Measurements from ENCODE around the gene SH3D19.
"Not testable (repeated sequence)": the region's sequence is repeated elsewhere in the genome, so short reads cannot be mapped to it uniquely, and the experiment has no call there.

SH3D19 gene

DNA sequence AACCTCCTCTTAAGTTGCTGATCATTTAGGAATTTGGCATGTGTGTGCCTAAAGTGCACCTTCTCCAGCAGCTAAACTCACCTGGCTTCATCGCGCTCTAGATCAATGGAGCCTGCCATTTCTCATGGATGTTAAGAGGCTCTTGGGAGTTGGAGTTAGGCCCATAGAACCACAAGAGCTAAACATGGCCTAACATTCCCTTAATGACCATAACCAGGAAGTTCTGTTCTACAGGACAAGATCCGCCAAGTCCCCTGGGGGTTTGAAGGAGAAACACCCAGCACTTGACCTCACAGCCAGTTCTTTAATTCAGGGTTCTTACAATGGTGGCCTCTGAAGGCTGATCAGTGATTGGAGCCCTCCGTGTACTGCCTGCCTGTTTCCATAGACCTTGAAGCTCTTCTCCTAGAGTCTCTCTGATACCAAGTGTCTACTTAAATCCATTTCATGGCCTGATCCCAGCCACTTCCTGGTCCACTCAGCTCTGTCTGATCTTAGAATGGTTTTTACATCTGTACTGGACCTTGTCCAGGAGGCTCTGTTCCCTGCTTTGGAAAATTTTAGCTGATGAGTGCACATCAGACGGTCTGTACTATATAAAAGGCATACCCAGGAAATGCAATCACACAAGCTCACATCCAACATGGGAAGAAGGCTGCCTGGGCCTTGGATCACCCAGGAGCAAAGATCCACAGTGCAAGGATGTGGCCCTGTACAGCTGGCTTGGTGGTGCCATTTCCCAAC lies 180.9 kb downstream of the SH3D19 start:
- TF ChIP-seq, protein P1, sequence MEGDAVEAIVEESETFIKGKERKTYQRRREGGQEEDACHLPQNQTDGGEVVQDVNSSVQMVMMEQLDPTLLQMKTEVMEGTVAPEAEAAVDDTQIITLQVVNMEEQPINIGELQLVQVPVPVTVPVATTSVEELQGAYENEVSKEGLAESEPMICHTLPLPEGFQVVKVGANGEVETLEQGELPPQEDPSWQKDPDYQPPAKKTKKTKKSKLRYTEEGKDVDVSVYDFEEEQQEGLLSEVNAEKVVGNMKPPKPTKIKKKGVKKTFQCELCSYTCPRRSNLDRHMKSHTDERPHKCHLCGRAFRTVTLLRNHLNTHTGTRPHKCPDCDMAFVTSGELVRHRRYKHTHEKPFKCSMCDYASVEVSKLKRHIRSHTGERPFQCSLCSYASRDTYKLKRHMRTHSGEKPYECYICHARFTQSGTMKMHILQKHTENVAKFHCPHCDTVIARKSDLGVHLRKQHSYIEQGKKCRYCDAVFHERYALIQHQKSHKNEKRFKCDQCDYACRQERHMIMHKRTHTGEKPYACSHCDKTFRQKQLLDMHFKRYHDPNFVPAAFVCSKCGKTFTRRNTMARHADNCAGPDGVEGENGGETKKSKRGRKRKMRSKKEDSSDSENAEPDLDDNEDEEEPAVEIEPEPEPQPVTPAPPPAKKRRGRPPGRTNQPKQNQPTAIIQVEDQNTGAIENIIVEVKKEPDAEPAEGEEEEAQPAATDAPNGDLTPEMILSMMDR (conservative IDR thresholded peaks at IDR 0.05), result no peak
- no peak for TF ChIP-seq ZFX (IDR thresholded peaks at IDR 0.05)
- no peak overlapping the region for H3K27ac ChIP-seq

DNA sequence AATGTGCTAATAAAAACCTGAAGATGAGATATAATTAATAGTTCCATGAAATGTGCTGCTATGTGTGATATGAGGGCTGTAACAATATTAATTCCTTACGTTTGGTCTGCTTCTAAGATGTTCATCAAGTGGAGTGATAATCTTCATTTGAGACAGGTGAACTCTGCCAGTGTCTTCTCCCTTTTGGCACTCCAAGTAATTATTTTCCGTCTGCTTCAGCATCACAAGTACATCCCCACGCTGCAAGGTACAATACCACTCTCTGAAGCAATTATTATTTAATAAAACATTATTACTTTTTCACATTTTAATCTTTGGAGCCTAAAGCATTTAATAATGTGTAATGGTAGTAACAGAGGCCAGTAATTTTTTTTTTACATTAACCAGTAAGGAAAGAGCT lies 181.6 kb downstream of the SH3D19 start:
- no peak for TF ChIP-seq ZFX (IDR thresholded peaks at IDR 0.05)
- TF ChIP-seq, protein P1 (conservative IDR thresholded peaks at IDR 0.05), result no peak
- H3K27ac ChIP-seq, result no peak overlapping the region

DNA sequence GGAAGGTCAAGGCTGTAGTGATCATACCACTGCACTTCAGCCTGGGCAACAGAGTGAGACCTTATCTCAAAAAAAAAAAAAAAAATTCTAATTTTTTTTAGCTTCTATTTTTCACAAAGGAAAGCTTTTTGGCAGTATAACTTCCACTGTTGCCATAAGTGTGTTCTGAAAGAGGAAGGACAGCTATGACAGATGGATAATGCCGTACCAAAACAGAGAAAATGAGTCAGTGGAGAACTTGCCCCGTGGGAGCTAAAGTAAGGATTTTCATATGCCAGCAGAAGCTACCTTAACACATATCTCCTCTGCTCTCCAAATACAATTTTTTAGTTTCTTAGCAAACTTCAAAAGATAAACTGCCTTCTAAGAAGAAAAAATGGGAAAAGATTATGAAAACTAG lies 182.2 kb downstream of the SH3D19 start:
- TF ChIP-seq ZFX (IDR thresholded peaks at IDR 0.05), result no peak
- TF ChIP-seq, protein P1 (conservative IDR thresholded peaks at IDR 0.05), result no peak
- no peak overlapping the region for H3K27ac ChIP-seq

DNA sequence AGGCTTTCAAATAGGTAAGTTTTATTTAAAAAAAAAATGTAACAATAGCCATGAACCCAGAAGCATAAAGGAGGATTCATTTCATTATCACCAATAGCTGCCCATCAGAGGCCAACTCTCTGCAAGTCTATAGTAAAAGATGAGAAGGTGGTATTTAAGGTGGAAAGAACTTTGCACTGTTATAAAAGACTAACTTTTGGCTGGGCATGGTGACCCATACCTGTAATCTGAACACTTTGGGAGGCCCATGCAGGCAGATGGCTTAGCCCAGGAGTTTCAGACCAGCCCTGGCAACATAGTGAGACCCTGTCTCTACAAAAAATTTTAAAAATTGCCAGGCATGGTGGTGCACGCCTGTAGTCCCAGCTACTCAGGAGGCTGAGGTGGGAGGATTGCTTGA lies 182.6 kb downstream of the SH3D19 start:
- TF ChIP-seq, protein P1 (conservative IDR thresholded peaks at IDR 0.05), result no peak
- TF ChIP-seq ZFX (IDR thresholded peaks at IDR 0.05), result no peak
- H3K27ac ChIP-seq, result no peak overlapping the region

DNA sequence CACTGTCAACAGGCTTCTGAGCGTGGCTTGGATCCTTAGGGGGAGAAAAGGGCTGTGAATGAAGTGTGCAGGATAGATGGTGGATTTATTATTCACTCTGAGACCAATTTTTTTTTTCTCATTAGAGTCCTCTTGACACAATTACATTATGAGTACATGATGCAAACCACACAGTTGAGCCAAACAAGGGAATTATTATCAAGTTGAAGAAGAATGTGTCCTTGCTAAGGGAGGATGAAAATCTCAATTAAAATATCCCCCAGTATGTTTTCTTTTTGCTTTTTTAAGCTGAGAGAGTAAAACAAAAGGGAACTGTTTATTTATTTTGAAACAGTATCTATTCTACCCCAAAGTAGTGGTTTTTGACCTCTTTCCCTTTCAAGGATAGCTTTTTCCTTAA lies 185.6 kb downstream of the SH3D19 start:
- no peak for TF ChIP-seq ZFX (IDR thresholded peaks at IDR 0.05)
- TF ChIP-seq, protein P1 (conservative IDR thresholded peaks at IDR 0.05), result no peak
- H3K27ac ChIP-seq, result no peak overlapping the region

DNA sequence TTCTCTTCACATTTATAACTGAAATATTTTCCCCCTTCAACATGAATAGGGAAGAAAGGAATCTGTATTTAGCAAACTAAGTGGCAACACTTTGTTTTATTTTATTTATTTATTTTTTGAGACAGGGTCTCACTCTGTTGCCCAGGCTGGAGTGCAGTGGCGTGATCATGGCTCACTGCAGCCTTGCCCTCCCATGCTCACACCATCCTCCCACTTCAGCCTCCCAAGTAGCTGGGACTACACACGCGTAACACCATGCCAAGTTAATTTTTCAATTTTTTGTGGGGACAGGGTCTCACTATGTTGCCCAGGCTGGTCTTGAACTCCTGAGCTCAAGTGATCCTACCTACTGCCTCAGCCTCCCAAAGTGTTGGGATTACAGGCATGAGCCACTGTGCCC lies 189.4 kb downstream of the SH3D19 start:
- H3K27ac ChIP-seq, result not testable (repeated sequence)

DNA sequence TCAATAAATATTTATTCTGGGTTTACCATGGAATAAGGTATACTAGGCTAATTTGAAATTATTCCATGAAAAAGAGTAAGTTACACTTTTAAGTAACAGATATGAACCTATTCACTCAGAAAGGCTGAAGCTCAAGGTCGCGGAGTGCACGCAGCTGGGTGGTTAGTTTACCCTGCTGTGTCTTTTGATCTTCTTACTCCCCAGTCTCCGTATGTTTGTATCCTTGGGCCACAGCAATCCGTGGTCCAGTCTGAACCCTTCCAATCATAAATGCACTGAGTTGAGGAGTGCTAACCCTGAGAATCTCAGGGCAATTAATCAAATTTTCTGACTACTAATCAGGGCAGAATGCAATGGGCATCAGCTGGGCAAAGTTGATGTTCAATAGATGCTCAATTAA lies 192.1 kb downstream of the SH3D19 start:
- no peak overlapping the region for H3K27ac ChIP-seq

More for the DNA sequence above, 192.1 kb downstream of the SH3D19 start:
- TF ChIP-seq, protein P1 (conservative IDR thresholded peaks at IDR 0.05), result no peak
